ENCODE data around the gene FAN1.
"Not testable (repeated sequence)": the region's sequence is repeated elsewhere in the genome, so short reads cannot be mapped to it uniquely, and the experiment has no call there.

FAN1 gene

DNA sequence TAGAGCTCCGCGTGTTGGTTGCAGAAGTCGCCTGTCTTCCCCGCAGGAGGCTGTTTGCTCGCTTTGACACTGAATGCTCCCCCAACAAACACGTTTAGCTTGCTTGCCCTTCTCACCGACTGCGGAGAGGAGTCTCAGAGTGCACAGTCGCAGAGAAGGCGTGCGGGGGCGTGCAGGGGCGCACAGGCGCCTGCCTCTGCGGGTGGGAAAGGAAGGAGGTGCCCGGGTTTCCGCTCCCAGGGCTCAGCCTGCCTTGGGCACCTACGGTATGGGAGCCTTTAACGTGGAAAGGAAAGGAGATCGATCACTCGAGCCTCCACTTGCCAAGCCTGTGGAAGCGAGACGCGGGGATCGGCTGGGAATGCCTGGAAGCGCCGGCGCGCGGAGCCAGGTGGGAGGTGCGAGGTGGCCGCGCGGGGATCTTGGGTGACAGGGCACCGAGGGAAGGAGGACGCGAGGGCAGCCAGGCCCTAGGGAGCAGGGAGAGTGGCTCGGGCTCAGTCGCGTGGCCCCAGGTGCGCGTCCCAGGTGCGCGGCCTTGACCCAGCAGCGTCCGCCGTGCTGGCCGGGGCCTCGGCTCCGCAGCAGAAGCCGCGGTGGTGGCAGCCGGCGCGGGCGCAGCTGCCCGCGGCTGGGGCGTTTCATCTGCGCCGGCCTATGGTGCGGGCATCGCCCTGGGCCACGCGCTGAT is at the start of gene FAN1:
TSS of gene FAN1 (plus strand) at position 419 of the 691 bp plus-strand sequence. CDS start 749 bp downstream, outside the sequence.
- peak; percentile 64 to 76 for DNase-seq (ENCODE audit: low read depth in 2 of 2)

DNA sequence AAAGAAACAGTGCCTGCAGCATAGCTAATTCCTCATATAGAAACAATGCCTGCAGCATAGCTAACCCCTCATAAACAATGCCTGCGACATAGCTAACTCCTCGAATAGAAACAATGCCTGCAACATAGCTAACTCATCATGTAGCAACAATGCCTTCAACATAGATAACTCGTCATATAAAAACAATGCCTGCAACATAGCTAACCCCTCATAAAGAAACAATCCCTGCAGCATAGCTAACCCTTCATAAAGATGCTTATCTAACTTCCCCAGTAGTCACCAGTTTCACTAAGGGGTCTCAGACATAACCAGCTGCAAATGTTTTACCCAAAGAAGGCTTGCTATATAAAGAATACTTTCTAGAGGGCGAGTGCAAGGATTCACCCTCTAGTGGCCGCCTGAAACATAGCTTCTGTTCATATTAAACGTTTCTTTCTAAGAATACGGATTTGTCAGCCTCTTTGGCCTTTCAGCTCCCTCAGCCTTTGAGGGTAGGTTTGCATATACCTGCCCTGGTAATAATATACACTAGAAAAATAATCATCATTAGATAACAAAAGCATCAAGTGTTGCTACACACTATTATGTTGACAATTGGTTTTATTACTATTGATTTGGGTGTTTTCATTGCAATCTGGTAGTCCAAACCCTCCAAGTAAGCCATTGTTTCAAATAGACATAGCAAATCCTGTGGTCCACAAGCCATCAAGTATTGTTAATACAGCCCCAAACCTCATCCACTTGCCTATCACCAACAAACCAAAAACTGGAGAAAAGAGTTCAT is 44.4 kb upstream of the FAN1 start:
- no peak for DNase-seq (ENCODE audit: low read depth in 2 of 2)

DNA sequence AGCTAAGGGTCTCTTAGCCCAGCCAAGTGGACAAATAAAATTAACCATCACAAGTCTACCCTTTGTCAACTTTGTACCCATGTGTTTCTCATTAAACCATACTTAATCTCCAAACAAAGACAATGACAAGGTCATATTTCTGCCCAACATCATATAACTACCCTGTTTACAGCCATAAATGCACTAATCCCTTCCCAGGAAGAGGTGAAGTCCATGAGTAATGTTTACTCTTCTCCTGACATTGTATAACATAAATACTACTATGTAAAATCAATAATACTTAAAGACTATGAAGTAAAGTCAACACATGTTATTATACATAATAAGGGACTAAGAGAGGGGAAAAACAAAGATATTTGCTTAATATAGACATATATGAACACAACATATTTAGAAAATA is 38.5 kb upstream of the FAN1 start:
- DNase-seq (ENCODE audit: low read depth in 2 of 2) = no peak

DNA sequence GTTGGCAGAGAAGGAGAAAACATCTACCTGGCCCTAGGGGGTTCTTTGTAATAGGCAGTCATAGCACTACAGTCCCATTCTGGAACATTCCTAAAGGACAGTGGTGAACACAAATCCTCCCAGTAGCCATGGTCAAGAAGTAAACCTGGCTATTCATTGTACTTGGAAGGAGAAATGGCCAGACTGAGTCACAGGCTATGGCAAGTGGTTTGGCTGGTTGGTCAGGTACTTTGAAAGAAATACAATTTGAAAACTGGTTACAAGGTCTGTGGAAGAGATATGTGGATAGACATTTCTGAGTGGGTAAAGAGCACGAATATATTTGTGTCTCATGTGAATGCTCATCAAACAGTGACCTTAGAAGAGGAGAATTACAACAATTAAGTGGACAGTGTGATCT is 33.0 kb upstream of the FAN1 start:
- no peak for DNase-seq (ENCODE audit: low read depth in 2 of 2)

DNA sequence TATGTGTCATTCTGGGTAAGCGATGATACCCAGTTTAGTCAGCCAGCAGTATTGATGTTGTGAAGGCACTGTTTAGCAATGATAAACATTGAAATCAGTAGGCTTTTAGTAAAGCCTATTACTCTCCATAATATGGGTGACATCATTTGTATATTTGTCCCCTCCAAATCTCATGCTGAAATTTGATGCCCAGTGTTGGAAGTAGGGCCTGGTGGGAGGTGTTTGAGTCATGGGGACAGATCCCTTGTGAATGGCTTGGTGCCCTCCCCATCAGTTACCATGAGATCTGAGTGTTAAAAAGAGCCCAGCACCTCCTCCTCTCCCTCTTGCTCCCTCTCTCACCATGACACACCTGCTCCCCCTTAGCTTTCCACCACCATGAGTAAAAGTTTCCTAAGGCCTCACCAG is 31.4 kb upstream of the FAN1 start:
- no peak for DNase-seq (ENCODE audit: low read depth in 2 of 2)

DNA sequence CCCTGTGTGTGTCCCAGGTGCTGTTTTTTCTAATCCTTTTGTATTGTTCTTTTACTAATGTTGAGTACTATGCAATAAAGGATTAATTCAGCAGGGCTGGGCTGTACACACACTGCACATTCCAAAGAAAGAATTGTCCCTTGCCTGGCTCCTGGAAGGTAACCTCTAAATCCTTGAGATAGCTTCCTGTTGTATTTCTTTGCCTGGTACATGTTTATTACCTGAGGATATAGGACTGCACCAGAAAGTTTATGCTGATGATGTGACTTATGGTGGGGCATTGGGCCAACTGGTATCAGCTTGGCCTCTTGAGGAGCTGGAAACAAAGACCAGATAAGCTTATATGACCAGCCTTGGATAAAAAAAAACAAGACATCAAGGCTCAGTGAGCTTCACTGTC is 26.6 kb upstream of the FAN1 start:
- no peak for DNase-seq (ENCODE audit: low read depth in 2 of 2)

DNA sequence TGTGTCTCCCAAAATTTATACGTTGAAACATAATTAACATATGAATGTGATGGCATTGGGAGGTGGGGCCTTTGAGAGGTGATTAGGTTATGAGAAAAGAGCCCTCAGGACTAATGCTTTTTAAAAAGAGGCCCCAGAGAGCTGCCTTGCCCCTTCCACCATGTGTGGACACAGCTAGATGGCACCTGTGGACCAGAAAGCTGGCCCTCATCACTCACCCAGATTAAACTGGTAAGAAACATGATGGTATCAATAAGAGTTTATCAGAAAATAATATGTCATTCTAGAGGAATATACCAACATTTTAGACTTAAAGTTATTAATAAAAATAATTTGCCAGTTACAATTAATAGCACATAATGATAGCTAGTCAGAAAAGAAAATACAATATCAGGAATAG is 25.2 kb upstream of the FAN1 start:
- no peak for DNase-seq (ENCODE audit: low read depth in 2 of 2)

DNA sequence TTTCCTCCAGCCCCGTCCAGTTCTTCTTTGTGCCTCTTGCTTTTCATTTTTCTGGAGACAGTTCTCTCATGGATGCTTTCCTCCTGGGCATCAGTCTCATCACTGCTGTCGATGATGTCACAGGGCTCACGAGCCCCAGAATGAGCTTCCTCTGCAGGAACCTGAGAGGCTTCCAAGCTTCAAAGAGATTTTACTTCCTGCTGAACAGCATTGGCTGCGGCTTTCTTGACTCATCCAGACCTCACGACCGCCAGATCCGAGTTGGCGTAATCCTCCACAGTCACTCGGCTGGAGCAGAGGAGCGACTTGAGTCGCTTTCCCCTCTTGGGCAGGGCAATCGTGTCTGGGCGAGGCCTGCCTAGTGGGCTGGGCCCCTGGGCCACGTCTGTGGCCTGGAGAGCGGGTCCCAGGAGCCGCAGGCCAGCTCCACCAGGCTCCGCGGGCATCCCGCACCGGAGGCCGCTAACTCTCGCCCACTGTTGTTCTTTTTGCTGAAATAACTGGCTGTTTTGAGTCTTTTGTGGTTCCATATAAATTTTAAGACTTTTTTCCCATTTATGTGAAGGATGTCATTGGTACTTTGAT is 20.8 kb upstream of the FAN1 start:
- DNase-seq (ENCODE audit: low read depth in 2 of 2) = peak in 1 of 2 donors; percentile 25

DNA sequence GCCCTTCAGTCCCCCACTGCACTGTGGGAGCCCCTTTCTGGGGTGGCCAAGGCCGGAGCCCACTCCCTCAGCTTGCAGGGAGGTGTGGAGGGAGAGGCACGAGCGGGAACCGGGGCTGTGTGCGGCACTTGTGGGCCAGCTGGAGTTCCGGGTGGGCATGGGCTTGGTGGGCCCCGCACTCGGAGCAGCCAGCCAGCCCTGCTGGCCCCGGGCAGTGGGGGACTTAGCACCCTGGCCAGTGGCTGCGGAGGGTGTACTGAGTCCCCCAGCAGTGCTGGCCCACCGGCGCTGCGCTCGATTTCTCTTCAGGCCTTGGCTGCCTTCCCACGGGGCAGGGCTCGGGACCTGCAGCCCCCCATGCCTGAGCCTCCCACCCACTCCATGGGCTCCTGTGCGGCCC is 20.0 kb upstream of the FAN1 start:
- not testable (repeated sequence) for DNase-seq (ENCODE audit: low read depth in 2 of 2)

DNA sequence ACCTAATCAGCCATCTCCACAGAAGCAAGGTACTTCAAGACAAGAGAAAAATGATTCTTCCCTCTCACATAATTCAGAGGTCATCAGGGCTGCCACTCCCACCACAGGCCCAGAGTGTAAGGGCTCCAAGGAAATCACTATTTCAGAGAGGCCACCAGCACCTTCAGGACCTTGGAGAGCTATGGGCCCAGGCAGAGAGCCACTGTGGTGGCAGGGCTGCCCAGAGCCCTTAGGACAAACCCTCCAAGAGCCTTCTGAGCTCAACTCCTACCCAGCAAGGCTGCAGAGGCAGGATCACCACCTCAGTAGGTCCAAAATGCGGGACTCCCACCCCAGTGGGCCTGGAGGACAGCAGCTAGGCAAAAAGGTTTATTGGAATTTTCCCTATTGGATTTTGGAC is 17.9 kb upstream of the FAN1 start:
- DNase-seq (ENCODE audit: low read depth in 2 of 2) = no peak

DNA sequence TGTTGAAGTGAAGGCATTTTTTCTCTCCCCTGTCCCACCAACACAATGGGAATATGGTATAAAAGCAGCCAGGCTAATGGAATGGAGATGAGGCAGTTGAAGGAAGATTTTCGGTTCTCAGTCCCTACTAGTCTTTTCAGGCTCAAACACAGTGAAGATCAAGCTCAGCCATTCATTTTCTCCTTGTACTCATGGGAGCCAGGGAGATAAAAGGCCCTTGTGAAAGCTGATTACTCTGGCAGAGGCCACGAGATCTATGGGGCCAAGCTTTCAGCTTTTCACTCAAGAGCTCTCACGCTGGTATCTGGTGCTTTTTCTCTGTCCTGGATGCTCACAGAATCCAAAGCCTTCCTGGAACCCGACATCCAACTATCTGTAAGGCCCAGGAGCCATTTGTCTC is 14.5 kb upstream of the FAN1 start:
- DNase-seq (ENCODE audit: low read depth in 2 of 2) = no peak

DNA sequence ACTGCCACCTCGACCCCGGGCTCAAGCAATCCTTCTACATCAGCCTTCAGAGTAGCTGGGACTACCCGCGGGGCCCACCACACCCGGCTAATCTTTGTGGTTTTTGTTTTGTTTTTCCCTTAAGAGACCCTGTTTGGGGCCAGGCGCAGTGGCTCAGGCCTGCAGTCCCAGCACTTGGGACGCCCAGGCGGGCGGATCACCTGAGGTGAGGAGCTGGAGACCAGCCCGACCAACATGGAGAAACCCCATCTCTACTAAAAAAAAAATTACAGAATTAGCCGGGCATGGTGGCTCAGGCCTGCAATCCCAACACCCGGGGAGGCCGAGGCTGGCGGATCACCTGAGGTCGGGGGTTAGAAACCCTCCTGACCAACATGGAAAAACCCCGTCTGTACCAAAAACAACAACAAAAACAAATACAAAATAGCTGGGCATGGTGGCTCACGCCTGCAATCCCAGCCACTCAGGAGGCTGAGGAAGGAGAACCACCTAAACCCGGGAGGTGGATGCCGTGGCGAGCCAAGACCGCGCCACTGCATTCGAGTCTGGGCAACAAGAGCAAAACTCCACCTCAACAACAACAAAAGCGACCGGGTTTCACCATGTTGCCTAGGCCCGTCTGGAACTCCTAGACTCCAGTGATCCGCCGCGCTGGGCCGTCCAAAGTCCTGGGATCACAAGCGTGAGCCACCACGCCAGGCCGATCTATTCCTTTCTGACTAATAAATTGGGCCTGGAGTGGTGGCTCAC is 8.1 kb upstream of the FAN1 start:
- DNase-seq (ENCODE audit: low read depth in 2 of 2) = no peak

DNA sequence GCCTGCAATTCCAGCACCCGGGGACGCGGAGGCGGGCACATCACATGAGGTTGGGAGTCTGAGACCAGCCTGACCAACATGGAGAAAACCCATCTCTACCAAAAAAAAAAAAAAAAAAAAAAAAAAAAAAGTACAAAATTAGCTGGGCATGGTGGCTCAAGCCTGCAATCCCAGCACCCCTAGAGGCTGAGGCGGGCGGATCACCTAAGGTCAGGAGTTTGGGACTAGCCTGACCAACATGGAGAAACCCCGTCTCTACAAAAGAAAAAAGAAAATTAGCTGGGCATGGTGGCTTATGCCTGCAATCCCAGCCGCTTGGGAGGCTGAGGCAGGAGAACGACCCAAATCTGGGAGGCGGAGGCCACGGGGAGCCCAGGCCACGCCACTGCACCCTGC is 7.5 kb upstream of the FAN1 start:
- DNase-seq (ENCODE audit: low read depth in 2 of 2) = no peak

DNA sequence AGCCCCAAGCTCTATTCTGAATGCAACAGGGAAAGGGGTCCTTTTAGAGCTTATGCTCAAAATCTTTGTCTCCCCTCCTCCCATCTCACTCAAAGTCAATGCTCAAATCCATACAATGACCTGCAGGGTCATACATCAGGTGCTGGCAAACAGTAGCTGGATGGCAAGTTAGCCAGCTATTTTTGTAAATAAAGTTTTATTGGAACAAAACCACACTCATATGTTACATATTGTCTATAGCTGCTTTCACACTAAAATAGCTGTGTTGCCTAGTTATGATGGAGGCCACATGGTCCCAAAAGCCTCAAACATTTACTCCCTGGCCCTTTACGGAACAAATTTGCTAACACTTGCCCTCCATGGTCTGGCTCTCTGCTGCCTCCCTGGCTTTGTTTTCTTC is 1.8 kb upstream of the FAN1 start:
- DNase-seq (ENCODE audit: low read depth in 2 of 2) = no peak

DNA sequence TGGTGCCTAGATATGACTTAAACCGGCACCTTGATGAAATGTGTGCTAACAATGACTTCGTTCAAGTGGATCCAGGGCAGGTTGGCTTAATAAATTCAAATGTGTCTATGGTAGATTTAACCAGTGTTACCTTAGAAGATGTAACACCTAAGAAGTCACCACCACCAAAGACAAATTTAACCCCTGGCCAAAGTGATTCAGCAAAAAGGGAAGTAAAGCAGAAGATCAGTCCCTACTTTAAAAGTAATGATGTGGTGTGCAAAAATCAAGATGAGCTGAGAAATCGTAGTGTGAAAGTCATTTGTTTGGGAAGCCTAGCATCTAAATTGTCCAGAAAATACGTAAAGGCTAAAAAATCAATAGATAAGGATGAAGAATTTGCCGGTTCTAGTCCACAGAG is 1.1 kb downstream of the FAN1 start:
- no peak for DNase-seq (ENCODE audit: low read depth in 2 of 2)

DNA sequence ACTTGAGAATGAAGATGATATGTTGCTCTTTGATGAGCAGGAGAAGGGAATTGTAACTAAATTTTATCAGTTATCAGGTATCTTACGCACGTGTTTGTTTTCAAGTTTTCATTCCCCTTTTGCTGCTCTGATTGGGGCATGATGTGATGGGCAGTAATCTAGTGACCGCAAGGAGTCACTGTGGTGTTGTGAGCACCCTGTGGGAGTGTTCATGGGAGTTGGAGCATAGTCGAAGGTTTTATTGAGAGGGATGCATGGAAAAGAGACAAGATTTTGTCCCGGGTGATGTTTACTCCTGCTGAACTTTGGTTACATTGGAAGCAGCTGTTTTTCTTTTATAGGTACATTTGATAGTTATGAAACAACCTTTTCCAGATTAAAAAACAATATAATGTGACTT is 2.1 kb downstream of the FAN1 start:
- DNase-seq (ENCODE audit: low read depth in 2 of 2) = no peak

DNA sequence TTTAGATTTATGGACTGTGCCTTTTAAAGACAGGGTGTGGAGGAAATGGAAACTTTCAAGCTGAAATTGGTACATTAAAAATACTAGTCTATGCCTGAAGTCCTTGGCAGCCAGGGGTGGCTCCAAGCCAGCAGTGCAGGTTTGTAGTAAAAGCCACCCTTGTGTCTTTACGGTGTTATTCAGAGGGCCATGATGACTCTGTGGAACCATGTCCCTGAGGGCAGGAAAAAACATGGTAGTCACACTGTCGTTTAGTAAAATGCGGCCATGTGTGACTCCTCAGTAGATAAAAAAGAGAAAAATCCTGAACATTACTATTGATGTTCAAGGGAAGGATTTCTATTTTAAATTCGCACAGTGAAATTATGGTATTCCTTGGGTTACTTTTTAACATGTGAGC is 2.7 kb downstream of the FAN1 start:
- no peak for DNase-seq (ENCODE audit: low read depth in 2 of 2)

DNA sequence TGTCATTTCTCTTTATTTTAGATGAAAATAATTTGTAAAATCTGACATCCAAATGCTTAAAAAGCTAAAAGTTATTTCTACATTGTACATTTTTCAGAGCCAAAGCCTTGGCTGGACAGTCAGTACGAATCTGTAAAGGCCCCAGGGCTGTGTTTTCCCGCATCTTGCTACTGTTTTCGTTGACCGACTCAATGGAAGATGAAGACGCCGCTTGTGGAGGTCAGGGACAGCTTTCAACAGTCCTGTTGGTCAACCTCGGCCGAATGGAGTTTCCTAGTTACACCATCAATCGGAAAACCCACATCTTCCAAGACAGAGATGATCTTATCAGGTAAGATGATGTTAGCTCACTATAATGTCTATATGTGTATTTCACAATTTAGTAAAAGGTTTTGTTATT is 10.0 kb downstream of the FAN1 start:
- DNase-seq (ENCODE audit: low read depth in 2 of 2) = no peak

DNA sequence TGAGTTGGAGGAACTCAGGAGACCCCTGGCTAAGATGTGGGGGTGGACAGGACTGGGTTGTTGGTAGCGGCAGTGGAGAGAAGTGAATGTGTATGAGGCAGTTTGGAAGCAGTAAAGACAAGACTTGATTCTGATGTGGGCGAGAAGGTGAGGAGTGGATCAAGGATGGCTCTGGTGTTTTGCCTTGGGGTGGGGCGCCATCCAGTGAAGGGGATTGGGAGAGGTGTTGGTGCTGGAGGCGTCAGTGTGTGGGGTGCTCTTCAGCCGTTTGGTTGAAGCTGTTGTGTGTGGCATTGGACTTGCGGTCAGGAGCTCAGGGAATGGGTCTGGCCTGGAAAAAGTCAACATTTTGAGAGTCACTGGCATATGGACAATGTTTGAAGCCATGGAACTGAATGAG is 13.3 kb downstream of the FAN1 start:
- no peak for DNase-seq (ENCODE audit: low read depth in 2 of 2)

DNA sequence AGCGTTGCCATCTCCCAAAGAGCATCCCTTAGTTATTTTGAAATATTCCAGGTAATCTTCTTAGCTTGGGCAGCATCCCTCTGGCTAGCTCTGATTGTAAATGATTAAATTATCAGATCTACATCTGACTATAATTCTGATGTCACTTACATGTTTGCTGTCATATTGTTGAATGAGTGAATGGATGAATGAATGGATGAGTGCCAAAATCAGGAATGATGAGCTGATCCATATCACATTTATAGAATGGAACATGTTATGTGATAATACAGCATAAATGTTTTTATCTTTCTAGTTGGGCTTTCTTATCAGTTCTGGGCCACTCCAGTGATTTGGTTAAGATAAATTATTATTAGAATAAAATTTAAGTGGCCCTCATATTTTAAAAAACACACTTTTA is 14.0 kb downstream of the FAN1 start:
- no peak for DNase-seq (ENCODE audit: low read depth in 2 of 2)

DNA sequence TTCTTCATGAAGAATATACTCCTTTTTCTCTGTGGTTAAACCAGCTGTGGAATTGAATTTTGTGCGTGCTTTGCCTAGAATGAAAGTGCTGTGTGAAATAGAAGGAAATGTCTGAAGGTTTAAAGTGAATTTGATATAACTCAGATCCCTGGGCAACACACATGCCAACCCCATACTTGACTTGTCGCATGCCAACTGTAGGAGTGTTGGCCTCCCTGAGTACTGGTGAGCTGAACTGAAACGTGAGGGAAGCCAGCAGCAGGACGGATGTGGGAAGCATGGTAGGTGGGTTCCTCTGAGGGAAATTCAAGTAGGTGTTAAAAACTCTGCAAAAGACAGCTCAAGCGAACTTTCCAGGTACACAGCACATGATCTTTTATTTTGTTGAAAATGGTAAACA is 14.7 kb downstream of the FAN1 start:
- DNase-seq (ENCODE audit: low read depth in 2 of 2) = no peak

DNA sequence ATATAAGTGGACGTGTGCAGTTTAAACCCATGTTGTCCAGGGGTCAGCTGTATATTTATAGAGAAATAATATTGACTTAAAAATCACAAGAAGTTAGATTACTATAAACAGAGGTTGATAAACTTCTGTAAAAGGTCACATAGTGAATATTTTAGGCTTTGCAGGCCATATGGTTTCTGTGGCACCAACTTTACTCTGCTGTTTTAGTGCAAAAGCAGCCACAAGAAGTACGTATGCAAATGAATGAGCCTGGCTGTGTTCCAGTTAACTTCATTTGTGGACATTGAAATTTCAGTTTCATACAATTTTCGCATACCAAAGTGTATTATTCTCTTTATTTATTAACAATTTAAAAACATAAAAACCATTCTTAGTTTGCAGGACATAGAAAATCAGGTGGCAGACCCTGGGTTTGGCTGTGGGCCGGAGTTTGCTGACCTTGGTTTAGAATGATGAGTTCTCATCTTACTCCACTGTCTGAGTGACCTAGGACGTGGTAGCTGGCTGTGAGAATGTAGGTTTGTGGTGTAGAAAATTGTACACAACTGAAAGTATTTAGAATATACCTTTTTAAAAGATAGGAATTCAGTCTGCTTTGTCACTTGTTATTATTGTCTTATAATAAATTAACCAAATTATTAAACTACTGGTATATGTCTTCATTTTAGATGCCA is 16.3 kb downstream of the FAN1 start:
- no peak for DNase-seq (ENCODE audit: low read depth in 2 of 2)

All from stimulated activated CD8-positive, alpha-beta memory T cell treated with anti-CD3 and anti-CD28 coated beads, Interleukin-7, amount 100 ng/mL, for 4 hours (primary cell).